AG10803 (cell line): ENCODE results near the gene FRMD6.

Experiments
- DNase-seq: peaks from one replicate; pipeline ENCODE4 v3.0.0; 2010; ENCODE audit warnings: low read depth
- H3K4me3 ChIP-seq: 2 replicates; pipeline ENCODE4 v1.5.1; 2011; ENCODE audit warnings: mild to moderate bottlenecking, low read length, control low read depth
- TF ChIP-seq, protein P1 (sequence below): conservative IDR thresholded peaks from 2 replicates; pipeline ENCODE4 v1.5.1; 2011; ENCODE audit warnings: mild to moderate bottlenecking, low read length, control low read depth, inconsistent platforms

Gene FRMD6

DNA sequence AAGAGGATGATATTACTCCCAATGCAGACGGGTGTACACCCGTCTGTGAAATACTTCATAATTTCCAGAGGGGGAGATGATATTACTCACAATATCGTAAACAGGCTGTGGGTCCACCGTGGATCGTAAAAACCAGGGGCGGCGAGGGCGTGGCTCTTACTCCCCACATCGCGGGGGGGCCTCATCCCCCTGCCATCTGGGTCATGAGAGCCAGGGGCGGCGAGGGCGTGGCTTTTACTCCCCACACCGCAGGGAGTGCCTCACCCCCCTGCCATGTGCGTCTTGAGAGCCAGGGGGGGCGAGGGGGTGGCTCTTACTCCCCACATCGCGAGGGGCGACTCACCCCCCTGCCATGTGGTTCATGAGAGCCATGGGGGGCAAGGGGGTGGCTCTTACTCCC, 122.5 kb downstream of the FRMD6 start:
- DNase-seq, result no peak
- TF ChIP-seq, protein P1, sequence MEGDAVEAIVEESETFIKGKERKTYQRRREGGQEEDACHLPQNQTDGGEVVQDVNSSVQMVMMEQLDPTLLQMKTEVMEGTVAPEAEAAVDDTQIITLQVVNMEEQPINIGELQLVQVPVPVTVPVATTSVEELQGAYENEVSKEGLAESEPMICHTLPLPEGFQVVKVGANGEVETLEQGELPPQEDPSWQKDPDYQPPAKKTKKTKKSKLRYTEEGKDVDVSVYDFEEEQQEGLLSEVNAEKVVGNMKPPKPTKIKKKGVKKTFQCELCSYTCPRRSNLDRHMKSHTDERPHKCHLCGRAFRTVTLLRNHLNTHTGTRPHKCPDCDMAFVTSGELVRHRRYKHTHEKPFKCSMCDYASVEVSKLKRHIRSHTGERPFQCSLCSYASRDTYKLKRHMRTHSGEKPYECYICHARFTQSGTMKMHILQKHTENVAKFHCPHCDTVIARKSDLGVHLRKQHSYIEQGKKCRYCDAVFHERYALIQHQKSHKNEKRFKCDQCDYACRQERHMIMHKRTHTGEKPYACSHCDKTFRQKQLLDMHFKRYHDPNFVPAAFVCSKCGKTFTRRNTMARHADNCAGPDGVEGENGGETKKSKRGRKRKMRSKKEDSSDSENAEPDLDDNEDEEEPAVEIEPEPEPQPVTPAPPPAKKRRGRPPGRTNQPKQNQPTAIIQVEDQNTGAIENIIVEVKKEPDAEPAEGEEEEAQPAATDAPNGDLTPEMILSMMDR, result no peak
- H3K4me3 ChIP-seq, result no peak overlapping the region

- TF ChIP-seq, protein P1, result peak; percentile 90
- no peak overlapping the region for H3K4me3 ChIP-seq
- DNase-seq, result peak; percentile 76
These were observed 124.6 kb downstream of the FRMD6 start for GRCh38 chr14:51776102-51776894.

GRCh38 chr14:51780006-51780692, 128.4 kb downstream of the FRMD6 start:
- DNase-seq, result peak; percentile 65
- peak overlapping the region; percentile 28 for H3K4me3 ChIP-seq
- TF ChIP-seq, protein P1, result peak; percentile 76
